AG04450 (cell line): ENCODE results near the gene GRAPL. TPM values are rescaled to one million over a fixed set of nuclear protein-coding genes. Genes with fewer than 3 reads are reported as not detected.
"Not testable (repeated sequence)": the region's sequence is repeated elsewhere in the genome, so short reads cannot be mapped to it uniquely, and the experiment has no call there.

Experiments
- CTCF ChIA-PET: fragments of 300-600, 350-600 bp; formaldehyde crosslinking; extraction: SDS; loops from one replicate; lab custom pipeline; 2022; ENCODE audit warnings: antibody characterized with exemption, inconsistent platforms; lab: Charles Lee
- POLR2A ChIA-PET: fragments of 350-600 bp; formaldehyde crosslinking; extraction: SDS; loops from one replicate; lab custom pipeline; 2021; ENCODE audit warnings: antibody characterized with exemption, inconsistent platforms; lab: Yijun Ruan, JAX
- DNase-seq: peaks from one replicate; pipeline ENCODE4 v3.0.0-alpha.2; 2011; ENCODE audit warnings: low read depth, low spot score
- H3K27ac ChIP-seq: one replicate; pipeline ENCODE4 v1.5.1; 2012; ENCODE audit warnings: low read depth, low read length, control low read depth
- H3K27me3 ChIP-seq: one replicate; pipeline ENCODE4 v1.6.0; 2012; ENCODE audit warnings: low read length; ENCODE audit not compliant: control insufficient read depth, insufficient read depth
- H3K4me3 ChIP-seq: 2 replicates; pipeline ENCODE4 v1.5.1; 2011; ENCODE audit warnings: mild to moderate bottlenecking, low read depth, low read length, control low read depth
- H3K9me3 ChIP-seq: 2 replicates; pipeline ENCODE4 v1.5.1; 2012; ENCODE audit warnings: low read length; ENCODE audit not compliant: control insufficient read depth, insufficient read depth
- CTCF ChIP-seq: IDR thresholded peaks from 2 replicates; pipeline ENCODE4 v1.5.1; 2011; ENCODE audit warnings: low read depth, low read length, control low read depth, inconsistent platforms
- polyA plus RNA-seq: library from polyadenylated mRNA; depleted of rRNA; stranded (reverse); fragments of >200 nt; gene quantifications from 2 replicates; pipeline ENCODE4 v1.2.3, GENCODE V29; 2011

GRAPL gene
- polyA plus RNA-seq, 1 experiment: not detected

GRCh38 chr17:19111111-19111711, 16.2 kb upstream of the GRAPL start:
- H3K27ac ChIP-seq, POLR2A ChIA-PET, DNase-seq, CTCF ChIA-PET, H3K9me3 ChIP-seq, H3K27me3 ChIP-seq: not testable (repeated sequence)
- TF ChIP-seq CTCF: 0 out of 2 replicates have a peak, but pooled peaks have one; percentile 6
- peak overlapping the region; percentile 43 for H3K4me3 ChIP-seq

GRCh38 chr17:19111801-19112458, 15.5 kb upstream of the GRAPL start:
- POLR2A ChIA-PET, H3K27ac ChIP-seq, CTCF ChIA-PET, H3K9me3 ChIP-seq, H3K27me3 ChIP-seq, H3K4me3 ChIP-seq: not testable (repeated sequence)
- DNase-seq: peak; percentile 52

- H3K27me3 ChIP-seq, POLR2A ChIA-PET, H3K9me3 ChIP-seq, H3K27ac ChIP-seq, CTCF ChIA-PET, H3K4me3 ChIP-seq, DNase-seq: not testable (repeated sequence)
These were observed 14.9 kb upstream of the GRAPL start for GRCh38 chr17:19112459-19112826.

- H3K9me3 ChIP-seq, H3K4me3 ChIP-seq, H3K27me3 ChIP-seq, DNase-seq, POLR2A ChIA-PET, H3K27ac ChIP-seq, CTCF ChIA-PET: not testable (repeated sequence)
These were observed 8.7 kb upstream of the GRAPL start for GRCh38 chr17:19118695-19119094.

GRCh38 chr17:19125289-19125688, 2.1 kb upstream of the GRAPL start:
- CTCF ChIA-PET, H3K27me3 ChIP-seq, H3K4me3 ChIP-seq, DNase-seq, H3K27ac ChIP-seq, POLR2A ChIA-PET, H3K9me3 ChIP-seq: not testable (repeated sequence)

- POLR2A ChIA-PET, DNase-seq, H3K9me3 ChIP-seq, CTCF ChIA-PET, H3K27ac ChIP-seq, H3K4me3 ChIP-seq, H3K27me3 ChIP-seq: not testable (repeated sequence)
These were observed 2.1 kb downstream of the GRAPL start for GRCh38 chr17:19129500-19129899.

GRCh38 chr17:19131108-19131507, 3.7 kb downstream of the GRAPL start:
- CTCF ChIA-PET, H3K9me3 ChIP-seq, POLR2A ChIA-PET, H3K27me3 ChIP-seq, H3K27ac ChIP-seq, DNase-seq, H3K4me3 ChIP-seq: not testable (repeated sequence)

- DNase-seq, H3K9me3 ChIP-seq, H3K4me3 ChIP-seq, POLR2A ChIA-PET, H3K27me3 ChIP-seq, H3K27ac ChIP-seq, CTCF ChIA-PET: not testable (repeated sequence)
These were observed 4.4 kb downstream of the GRAPL start for GRCh38 chr17:19131772-19132171.

- H3K4me3 ChIP-seq, H3K27ac ChIP-seq, CTCF ChIA-PET, POLR2A ChIA-PET, DNase-seq, H3K27me3 ChIP-seq, H3K9me3 ChIP-seq: not testable (repeated sequence)
These were observed 6.4 kb downstream of the GRAPL start for GRCh38 chr17:19133793-19134192.

- POLR2A ChIA-PET, H3K27me3 ChIP-seq, DNase-seq, H3K4me3 ChIP-seq, H3K9me3 ChIP-seq, CTCF ChIA-PET, H3K27ac ChIP-seq: not testable (repeated sequence)
These were observed 8.0 kb downstream of the GRAPL start for GRCh38 chr17:19135391-19135790.

GRCh38 chr17:19136138-19136537, 8.7 kb downstream of the GRAPL start:
- H3K27me3 ChIP-seq, H3K4me3 ChIP-seq, CTCF ChIA-PET, DNase-seq, H3K9me3 ChIP-seq, POLR2A ChIA-PET, H3K27ac ChIP-seq: not testable (repeated sequence)
